Keratinocyte (primary cell): ENCODE data around the gene PARP14.

Experiments
- CTCF ChIP-seq, 3 experiments: IDR thresholded peaks in 1 of 3; conservative IDR thresholded peaks in 1 of 3; optimal IDR thresholded peaks in 1 of 3; 2 replicates in 2 of 3; 3 replicates in 1 of 3; pipeline versions ENCODE3 to v1.5.1; 2011; ENCODE audit warnings: low read length in 3 of 3, mild to moderate bottlenecking in 3 of 3, moderate library complexity in 2 of 3, control low read depth in 1 of 3, inconsistent platforms in 1 of 3; ENCODE audit not compliant: insufficient read depth in 2 of 3; ENCODE audit errors: extremely low read depth in 1 of 3
- EZH2 ChIP-seq: IDR thresholded peaks from one replicate; pipeline ENCODE4 v1.6.1; 2012; ENCODE audit warnings: inconsistent platforms, mild to moderate bottlenecking, low read length, moderate library complexity

GRCh38 chr3:122665226-122665786 lies 15.3 kb upstream of the PARP14 start:
- TF ChIP-seq CTCF (optimal IDR thresholded peaks at IDR 0.05 in 1 of 3, IDR thresholded peaks at IDR 0.05 in 1 of 3, conservative IDR thresholded peaks at IDR 0.05 in 1 of 3; ENCODE audit: extremely low read depth in 1 of 3, insufficient read depth in 2 of 3, low read length in 3 of 3) (no peak), EZH2 (no peak)
